ENCODE results near the gene NPS. TPM values are rescaled to one million over a fixed set of nuclear protein-coding genes. Genes with fewer than 3 reads are reported as not detected.

Gene NPS
- total RNA-seq, 1 experiment from 2014 or later: not detected

DNA sequence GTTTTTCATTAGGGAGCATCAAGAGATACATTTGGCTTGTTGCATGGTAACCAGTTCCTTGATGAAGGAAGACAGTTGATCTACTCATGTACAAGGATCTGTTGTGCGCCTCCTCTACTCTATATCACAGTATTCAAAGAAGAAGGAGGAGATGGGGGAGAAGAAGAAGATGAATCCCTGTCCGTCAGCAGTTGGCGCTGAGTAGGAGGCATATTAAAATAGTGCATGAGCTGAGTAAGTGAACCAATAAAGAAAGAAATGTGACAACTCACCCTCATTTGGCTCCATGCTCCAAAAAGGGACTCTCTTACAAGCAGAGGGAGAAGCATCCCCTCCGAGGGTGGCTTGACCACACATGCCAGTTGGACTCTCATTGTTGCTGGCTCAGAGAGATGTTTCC is 20.1 kb downstream of the NPS start:
- no peak for TF ChIP-seq CTCF (IDR thresholded peaks at IDR 0.05; ENCODE audit: insufficient read depth in 1 of 2, low read depth in 1 of 2, low read length in 1 of 2, severe bottlenecking in 1 of 2, unreplicated experiment in 1 of 2)
- H3K27ac Mint-ChIP-seq (ENCODE audit: unreplicated experiment): no peak overlapping the region
- ChIA-PET CTCF (no interaction called here), POLR2A (no interaction called here)
- Histone ChIP-seq H3K4me1 (no peaks in the 10 kb centered on the region), H3K4me3 (ENCODE audit: low read depth, low read length) (no peak overlapping the region), H3K9me3 (no peaks in the 10 kb centered on the region), H3K36me3 (ENCODE audit: control insufficient read depth, insufficient read depth, low read length) (no peaks in the 10 kb centered on the region), H3K27me3 (replicated peaks; ENCODE audit: control insufficient read depth, insufficient read depth, low read length) (peaks cover 2% of the 10 kb centered on the region)
- no peaks in the 10 kb centered on the region for H3K36me3 Mint-ChIP-seq (ENCODE audit: insufficient read depth, unreplicated experiment)
- BruUV-seq (replicated peaks): no TSS peak
- H3K9me3 Mint-ChIP-seq (ENCODE audit: unreplicated experiment): no peaks in the 10 kb centered on the region
- intact Hi-C loops (cut with micrococcal nuclease; ENCODE audit: unreplicated experiment): no loop called here
- H3K27me3 Mint-ChIP-seq (ENCODE audit: insufficient read depth, unreplicated experiment): peaks cover 30% of the 10 kb centered on the region
- H3K4me3 Mint-ChIP-seq (ENCODE audit: unreplicated experiment): no peak overlapping the region
- no peaks in the 10 kb centered on the region for H3K4me1 Mint-ChIP-seq (ENCODE audit: low read depth, unreplicated experiment)
- DNase-seq: no peak

GRCh38 chr10:127570036-127570435 is 20.9 kb downstream of the NPS start:
- no peaks in the 10 kb centered on the region for H3K9me3 Mint-ChIP-seq (ENCODE audit: unreplicated experiment)
- H3K9me3 ChIP-seq: no peaks in the 10 kb centered on the region
- no peak overlapping the region for H3K4me3 Mint-ChIP-seq (ENCODE audit: unreplicated experiment)
- no peak overlapping the region for H3K4me3 ChIP-seq (ENCODE audit: low read depth, low read length)
- no peak for DNase-seq
- no peaks in the 10 kb centered on the region for H3K4me1 ChIP-seq
- no TSS peak for BruUV-seq (replicated peaks)
- no peaks in the 10 kb centered on the region for H3K4me1 Mint-ChIP-seq (ENCODE audit: low read depth, unreplicated experiment)
- H3K27ac Mint-ChIP-seq (ENCODE audit: unreplicated experiment): no peak overlapping the region
- intact Hi-C loops (cut with micrococcal nuclease; ENCODE audit: unreplicated experiment): no loop called here
- H3K36me3 Mint-ChIP-seq (ENCODE audit: insufficient read depth, unreplicated experiment): no peaks in the 10 kb centered on the region
- H3K27me3 ChIP-seq (replicated peaks; ENCODE audit: control insufficient read depth, insufficient read depth, low read length): peaks cover 2% of the 10 kb centered on the region
- H3K27me3 Mint-ChIP-seq (ENCODE audit: insufficient read depth, unreplicated experiment): peaks cover 25% of the 10 kb centered on the region
- H3K36me3 ChIP-seq (ENCODE audit: control insufficient read depth, insufficient read depth, low read length): no peaks in the 10 kb centered on the region
- ChIA-PET CTCF (no interaction called here), POLR2A (no interaction called here)
- no peak for TF ChIP-seq CTCF (IDR thresholded peaks at IDR 0.05; ENCODE audit: insufficient read depth in 1 of 2, low read depth in 1 of 2, low read length in 1 of 2, severe bottlenecking in 1 of 2, unreplicated experiment in 1 of 2)

DNA sequence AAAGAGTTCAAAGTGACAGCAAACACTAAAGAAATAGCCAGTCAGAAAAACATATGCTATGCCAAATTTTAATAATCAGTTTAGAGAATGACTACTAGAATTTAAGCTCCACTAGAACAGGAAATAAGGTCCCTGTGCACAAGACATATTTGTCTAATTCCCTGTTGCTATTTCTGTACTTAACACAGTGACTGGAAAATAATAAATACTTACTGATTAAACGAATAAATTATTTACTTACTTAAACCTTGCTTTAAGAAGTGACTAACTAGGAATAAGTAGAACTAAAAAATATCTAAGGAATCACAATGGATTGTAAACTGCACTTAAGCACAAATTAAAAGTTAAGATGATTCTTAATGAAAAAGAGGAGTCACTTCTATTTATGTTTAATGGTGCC is 22.3 kb downstream of the NPS start:
- no peaks in the 10 kb centered on the region for H3K4me1 ChIP-seq
- Mint-ChIP-seq H3K4me3 (ENCODE audit: unreplicated experiment) (no peak overlapping the region), H3K4me1 (ENCODE audit: low read depth, unreplicated experiment) (no peaks in the 10 kb centered on the region), H3K27me3 (ENCODE audit: insufficient read depth, unreplicated experiment) (peaks cover 27% of the 10 kb centered on the region), H3K9me3 (ENCODE audit: unreplicated experiment) (no peaks in the 10 kb centered on the region), H3K27ac (ENCODE audit: unreplicated experiment) (no peak overlapping the region), H3K36me3 (ENCODE audit: insufficient read depth, unreplicated experiment) (no peaks in the 10 kb centered on the region)
- ChIA-PET POLR2A (no interaction called here), CTCF (no interaction called here)
- peaks cover 2% of the 10 kb centered on the region for H3K27me3 ChIP-seq (replicated peaks; ENCODE audit: control insufficient read depth, insufficient read depth, low read length)
- intact Hi-C loops (cut with micrococcal nuclease; ENCODE audit: unreplicated experiment): no loop called here
- H3K4me3 ChIP-seq (ENCODE audit: low read depth, low read length): no peak overlapping the region
- H3K9me3 ChIP-seq: no peaks in the 10 kb centered on the region
- TF ChIP-seq CTCF (IDR thresholded peaks at IDR 0.05; ENCODE audit: insufficient read depth in 1 of 2, low read depth in 1 of 2, low read length in 1 of 2, severe bottlenecking in 1 of 2, unreplicated experiment in 1 of 2): no peak
- no peaks in the 10 kb centered on the region for H3K36me3 ChIP-seq (ENCODE audit: control insufficient read depth, insufficient read depth, low read length)
- no TSS peak for BruUV-seq (replicated peaks)
- DNase-seq: no peak

Data from Caco-2 (cell line).